ENCODE measurements around the gene C1QL1. TPM values are rescaled to one million over a fixed set of nuclear protein-coding genes. Genes with fewer than 3 reads are reported as not detected.

Gene C1QL1
- polyA plus RNA-seq, 3 donors, result 1.7 to 3.6 (median 3.2) TPM

DNA sequence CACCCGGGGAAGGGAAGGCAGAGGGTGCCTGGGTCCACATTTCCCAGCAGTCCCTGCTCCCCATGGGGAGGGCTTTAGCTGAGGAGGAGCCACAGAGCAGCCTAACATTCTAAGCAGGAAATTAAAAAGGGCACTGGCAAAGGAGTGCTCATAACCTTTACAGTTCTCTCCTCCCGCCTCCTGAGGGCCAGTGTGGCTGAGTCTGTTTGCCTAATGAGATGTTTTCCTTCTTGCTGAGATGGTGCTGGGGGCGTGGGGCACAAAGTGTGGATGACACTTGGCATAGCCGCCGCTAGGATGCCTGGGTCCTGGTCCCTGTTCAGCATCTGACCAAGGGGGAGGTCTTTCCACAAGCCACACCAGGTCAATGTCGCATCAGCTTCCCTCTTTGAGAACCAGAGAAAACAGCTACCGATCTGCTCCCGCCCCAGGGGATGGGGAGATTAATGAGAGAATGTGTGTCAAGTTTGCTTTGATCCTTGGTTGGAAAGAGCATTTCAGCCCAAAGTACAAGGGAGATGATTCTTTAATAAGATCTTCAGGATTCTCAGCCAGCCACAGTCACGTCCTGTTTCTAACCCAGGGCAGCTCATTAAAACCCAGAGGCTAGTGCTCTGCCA is 26.3 kb downstream of the C1QL1 start:
- DNase-seq (ENCODE audit: extremely low read depth in 1 of 11, low read depth in 9 of 11, low spot score in 4 of 11), result no peak

DNA sequence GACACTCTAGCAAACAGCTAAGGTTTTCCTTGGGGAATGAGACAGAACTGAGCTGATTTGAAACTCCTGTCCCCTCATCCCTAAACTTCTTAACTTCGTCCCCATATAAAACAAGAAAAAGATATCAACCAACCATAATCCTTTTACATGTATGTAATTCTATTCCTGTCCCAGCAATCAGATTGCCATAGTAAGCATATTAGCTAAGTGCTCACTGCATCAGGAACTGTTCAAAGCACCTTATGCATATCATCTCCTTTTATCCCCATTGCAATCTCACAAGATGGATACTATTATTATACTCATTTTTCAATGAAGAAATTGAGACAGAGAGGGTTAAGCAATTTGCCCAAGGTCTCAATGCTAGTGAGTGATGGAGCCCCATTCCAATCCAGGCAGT is 27.3 kb downstream of the C1QL1 start:
- no peak for DNase-seq (ENCODE audit: extremely low read depth in 1 of 11, low read depth in 9 of 11, low spot score in 4 of 11)

DNA sequence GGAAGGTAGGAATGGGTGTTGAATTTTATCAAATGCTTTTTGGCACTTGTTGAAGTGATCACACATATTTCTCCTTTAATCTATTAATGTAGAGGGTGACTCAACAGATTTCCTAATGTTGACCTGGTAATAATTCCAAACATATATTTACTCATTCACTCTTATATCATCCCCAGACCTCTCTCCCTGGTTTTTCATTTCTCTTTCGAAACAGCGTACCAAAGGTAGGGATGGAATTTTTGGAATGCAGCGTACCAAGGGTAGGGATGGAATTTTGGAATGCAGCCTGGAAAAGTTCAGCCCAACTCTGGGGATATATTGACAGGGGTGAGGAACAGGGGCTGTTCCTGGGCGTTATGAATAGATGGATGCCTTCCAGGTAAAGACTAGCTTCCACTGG is 27.8 kb downstream of the C1QL1 start:
- DNase-seq (ENCODE audit: extremely low read depth in 1 of 11, low read depth in 9 of 11, low spot score in 4 of 11), result no peak

DNA sequence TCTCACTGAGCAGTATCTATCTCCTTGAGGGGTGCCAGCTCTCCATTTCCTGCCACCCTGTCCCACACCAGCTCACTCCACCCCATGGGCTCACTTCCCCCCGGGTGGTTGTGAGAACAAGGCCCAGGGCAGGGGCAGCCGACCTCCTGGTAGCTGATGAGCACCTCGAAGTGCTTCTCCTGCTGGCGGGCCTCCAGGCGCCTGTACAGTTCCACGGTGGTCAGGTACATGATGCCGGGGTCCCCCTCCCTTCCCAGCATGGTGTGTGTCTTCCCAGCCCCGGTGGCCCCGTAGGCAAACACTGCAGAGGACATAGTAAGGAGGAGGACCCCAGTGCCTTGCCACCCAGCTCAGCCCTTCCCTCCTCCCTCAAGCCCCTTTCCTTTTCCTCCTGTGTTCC is 33.0 kb downstream of the C1QL1 start:
- no peak for DNase-seq (ENCODE audit: extremely low read depth in 1 of 11, low read depth in 9 of 11, low spot score in 4 of 11)

DNA sequence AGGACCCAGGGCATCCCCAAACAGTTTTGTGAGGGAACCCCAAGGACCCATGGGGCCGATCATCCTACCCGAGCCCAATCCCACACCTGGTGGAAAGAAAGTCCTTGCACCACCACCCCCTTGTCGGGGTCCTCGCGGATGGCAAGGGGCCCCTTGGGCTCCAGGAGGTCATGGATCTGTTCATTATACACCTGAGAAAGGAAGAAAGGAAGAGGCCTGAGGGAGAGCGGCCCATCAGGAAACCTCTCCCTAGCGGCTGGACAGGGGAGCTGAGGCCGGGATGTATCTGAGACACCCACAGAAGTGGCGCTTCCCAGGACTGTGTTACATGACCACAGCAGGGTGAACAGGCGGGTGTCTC is 33.4 kb downstream of the C1QL1 start:
- DNase-seq (ENCODE audit: extremely low read depth in 1 of 11, low read depth in 9 of 11, low spot score in 4 of 11), result no peak

DNA sequence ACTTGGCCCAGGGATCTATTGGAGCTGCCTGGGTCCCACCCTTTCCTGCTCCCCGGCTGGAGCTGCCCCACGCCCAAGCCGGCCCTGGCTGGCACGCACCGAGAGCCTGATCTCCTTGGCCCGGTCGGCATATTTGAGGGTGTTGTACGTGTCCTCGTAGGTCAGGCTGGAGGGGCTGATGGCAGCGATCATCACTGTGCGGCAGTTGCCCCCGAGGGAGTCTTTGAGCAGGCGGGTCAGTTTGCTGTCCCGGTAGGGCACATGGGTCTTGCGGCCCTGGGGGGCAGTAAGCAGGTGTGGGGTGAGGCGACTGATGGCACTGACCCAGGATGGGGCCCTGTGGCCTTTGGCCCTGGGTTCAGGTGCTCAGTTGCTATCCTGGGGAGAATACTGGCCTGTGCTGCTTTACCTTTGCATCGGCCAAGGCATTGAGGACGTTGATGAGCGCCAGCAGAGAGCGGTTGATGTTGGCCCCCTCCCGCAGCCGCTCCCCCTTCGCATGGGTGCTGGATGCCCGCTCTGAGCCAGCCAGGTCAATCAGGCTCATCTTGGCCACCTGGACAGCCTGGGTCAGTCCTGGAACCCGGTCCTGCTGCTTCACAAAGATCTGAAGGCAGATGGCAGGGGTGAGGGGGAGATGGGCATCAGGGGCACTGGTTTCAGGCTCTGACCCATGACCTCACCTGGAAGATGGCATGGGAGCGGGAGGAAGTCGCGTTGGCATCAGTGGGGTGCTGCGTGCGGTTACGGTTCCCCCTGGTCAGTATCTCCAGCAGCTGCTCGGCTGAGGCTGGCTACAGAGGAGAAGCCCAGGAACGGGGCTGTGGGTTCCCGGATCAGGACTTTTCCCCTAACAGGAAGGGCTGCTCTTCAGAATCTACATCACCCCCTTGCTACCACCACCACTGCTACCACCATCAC is 34.0 kb downstream of the C1QL1 start:
- no peak for DNase-seq (ENCODE audit: extremely low read depth in 1 of 11, low read depth in 9 of 11, low spot score in 4 of 11)

DNA sequence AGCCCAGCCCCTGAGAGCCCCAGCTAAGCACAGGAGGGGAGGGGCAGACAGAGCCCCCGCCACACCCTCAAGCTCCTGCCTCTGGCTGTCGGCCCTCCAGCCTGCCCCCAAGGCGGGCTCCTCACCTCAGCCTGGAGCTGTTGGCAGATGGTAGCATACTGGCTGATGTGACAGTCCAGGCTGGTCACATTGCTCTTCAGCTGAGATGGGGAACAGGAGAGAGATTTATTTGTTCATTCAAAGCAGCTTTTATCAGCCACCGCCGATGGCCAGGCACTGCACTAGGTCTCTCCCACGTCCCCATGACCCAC is 35.4 kb downstream of the C1QL1 start:
- no peak for DNase-seq (ENCODE audit: extremely low read depth in 1 of 11, low read depth in 9 of 11, low spot score in 4 of 11)

DNA sequence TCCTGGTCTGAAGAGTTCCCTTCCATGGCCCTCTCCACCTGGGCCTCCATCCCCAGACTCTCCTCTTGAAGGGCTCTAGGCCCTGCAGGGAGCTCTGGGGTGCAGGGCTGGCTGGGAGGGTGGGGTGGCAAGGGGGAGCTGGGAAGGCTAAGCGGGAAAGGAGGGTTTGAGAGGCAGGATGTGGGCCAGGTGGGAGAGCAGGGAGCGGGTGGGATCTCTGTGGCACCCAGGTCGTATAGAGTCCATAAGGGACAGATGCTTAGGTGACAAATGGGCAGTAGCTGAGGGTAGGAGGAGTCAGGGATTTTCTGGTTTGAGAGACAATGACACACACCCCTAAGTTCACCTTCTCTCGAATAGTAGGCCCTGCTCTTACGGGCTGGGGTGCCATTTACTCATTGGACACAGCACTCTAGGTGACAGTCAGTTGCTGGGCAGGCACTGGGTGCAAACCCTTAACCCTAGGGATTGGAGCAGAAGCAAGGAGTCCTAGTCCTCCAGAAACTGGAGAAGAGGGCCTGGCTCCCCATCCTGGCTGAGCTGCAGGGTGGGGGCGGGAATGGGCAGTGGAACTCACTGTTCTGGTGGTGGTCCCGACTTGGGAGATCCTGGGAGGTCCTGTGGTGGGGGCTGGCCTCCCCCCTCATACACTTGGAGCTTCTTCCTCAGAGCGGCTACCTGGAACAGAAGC is 35.9 kb downstream of the C1QL1 start:
- no peak for DNase-seq (ENCODE audit: extremely low read depth in 1 of 11, low read depth in 9 of 11, low spot score in 4 of 11)

DNA sequence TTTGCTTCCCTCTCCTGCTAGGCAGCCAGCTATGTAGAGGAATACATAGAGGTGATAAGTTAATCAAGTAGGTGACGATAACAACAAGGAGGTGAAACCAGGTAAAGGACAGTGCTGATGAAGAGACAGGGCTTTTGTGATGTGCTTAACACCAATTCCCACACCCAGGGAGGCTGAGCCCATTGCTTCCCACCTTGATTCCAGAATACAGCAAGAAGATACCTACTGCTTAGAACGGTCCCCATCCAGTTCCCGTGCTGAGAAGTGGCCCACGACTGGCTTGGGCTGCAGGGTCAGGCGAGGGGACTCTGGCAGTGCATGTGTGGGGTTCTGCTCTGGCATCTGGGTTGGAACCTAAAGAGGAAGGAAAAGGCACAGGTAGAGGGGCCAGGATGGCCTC is 36.7 kb downstream of the C1QL1 start:
- DNase-seq (ENCODE audit: extremely low read depth in 1 of 11, low read depth in 9 of 11, low spot score in 4 of 11), result no peak

DNA sequence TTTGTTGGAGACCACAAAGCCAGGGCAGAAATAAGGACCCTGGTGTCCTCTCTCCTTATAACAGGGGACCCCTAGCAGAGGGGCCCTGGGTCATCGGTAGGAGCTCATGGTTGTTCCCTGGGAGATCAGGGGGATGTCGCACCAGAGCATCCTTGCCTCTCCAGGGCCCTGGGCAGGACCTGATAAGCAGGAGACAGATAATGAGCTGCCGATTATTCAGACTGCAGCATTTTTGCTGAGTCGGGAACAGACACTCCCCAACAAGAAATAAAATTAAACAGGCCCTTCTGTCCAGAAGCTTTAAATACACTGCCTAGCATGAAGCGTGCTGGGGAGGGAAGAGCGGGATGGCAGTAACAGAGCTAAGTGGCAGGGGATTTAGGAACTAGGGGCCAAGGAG is 37.4 kb downstream of the C1QL1 start:
- DNase-seq (ENCODE audit: extremely low read depth in 1 of 11, low read depth in 9 of 11, low spot score in 4 of 11), result no peak

DNA sequence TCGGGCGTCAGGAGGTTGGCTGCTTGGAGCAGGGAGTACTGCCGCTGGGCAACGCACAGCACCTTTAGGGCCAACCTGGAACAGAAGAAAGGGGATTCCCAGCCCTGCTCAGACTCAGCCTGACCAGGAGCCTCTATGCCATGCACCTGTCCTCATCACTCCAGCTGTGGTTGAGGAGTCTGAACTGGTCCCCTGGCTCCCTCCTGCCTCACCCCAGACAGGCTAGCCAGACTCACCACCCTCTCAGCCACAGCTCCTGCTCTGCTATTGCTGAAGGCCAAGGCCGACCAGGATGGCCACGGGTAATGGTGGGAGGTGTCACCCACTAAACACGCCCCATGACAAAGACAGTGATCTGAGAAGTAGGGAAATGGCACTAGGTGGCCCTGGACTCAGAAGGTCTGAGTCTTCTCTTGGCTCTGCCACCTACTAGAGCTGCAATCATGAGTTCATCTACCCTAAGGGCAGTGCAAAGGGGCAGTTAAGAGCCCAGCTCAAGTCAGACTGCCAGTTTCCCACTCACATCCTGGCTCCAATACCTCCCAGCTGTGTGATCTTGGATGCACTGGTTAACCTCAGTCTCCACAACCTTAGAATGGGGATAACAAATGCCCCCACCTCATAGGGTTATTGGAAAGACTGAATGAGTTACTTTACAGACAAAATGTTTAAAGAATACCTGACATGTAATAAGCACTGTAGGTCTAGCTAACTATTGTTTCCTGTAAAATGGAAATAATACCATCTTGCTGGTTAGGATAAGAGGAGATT is 39.0 kb downstream of the C1QL1 start:
- DNase-seq (ENCODE audit: extremely low read depth in 1 of 11, low read depth in 9 of 11, low spot score in 4 of 11), result no peak

DNA sequence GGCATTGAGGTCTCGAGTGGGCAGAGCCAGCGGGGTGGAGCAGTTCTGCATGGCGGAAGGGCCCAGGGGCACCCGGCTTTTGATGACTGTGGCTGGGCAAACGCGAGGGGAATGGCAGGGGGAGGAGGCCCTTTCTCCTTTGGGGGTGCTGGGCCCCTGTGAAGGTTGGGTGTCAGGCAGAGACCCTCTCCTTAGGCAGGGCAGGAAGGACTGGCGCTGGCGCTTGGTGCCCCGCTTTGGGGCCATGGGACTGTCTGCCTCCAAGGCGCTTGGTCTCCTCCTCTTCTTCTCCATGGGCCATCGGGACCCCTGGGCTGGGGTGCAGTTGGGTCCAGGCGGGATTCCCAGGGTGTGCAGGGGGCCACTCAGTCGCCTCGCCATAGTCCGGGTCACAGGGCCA is 40.0 kb downstream of the C1QL1 start:
- no peak for DNase-seq (ENCODE audit: extremely low read depth in 1 of 11, low read depth in 9 of 11, low spot score in 4 of 11)

DNA sequence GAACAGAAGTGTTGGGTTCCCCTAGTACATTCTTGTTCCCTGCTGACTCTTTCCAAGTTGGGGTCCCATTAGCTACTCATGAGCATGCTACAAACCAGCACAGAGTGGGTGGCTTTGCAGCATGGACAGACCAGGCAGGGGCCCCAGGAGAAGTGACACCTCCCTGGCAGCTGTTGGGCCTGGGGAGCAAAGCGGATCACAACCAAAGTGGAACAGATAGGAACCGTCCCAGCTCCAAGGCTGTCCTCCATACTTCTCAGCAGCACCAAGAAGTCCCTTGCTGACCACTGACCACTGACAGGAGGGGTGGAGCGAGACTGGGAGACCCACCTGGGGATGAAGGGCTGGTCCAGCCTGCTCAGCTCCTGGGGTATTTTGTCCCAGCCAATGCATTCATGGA is 40.4 kb downstream of the C1QL1 start:
- DNase-seq (ENCODE audit: extremely low read depth in 1 of 11, low read depth in 9 of 11, low spot score in 4 of 11), result no peak

DNA sequence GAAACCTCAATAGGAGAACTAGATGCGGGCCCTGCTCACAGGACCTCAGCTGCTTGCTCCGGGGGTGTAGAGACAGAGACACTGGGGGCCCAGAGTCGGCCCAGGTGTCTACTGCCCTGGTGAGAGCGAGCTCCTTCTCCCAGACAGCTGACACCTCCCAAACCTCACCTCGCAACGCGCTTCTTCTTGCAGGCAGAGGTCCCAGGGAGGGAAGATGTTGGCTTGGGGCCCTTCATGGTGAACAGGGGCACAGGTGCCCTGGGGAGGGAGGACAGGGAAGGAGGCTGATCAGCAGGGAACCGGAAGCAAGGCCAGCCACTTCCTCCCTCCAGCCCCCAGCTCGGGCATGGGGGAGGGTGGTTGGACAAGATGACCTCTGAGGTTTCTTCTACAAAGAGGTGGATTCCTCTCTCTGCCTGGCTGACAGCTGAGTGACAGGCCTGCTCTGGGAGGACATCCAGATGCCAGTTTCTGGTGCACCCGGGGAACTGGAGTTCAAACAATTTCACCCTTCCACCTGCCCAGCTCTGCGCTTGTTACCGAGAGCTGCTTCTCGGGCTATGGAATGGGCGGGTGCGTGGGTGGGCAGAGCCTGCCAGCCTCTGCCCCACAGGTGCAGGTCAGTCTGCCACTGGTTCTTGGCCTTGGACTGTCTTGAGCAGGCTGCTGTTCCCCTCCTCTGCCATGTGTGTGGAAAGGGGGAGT is 41.1 kb downstream of the C1QL1 start:
- no peak for DNase-seq (ENCODE audit: extremely low read depth in 1 of 11, low read depth in 9 of 11, low spot score in 4 of 11)

DNA sequence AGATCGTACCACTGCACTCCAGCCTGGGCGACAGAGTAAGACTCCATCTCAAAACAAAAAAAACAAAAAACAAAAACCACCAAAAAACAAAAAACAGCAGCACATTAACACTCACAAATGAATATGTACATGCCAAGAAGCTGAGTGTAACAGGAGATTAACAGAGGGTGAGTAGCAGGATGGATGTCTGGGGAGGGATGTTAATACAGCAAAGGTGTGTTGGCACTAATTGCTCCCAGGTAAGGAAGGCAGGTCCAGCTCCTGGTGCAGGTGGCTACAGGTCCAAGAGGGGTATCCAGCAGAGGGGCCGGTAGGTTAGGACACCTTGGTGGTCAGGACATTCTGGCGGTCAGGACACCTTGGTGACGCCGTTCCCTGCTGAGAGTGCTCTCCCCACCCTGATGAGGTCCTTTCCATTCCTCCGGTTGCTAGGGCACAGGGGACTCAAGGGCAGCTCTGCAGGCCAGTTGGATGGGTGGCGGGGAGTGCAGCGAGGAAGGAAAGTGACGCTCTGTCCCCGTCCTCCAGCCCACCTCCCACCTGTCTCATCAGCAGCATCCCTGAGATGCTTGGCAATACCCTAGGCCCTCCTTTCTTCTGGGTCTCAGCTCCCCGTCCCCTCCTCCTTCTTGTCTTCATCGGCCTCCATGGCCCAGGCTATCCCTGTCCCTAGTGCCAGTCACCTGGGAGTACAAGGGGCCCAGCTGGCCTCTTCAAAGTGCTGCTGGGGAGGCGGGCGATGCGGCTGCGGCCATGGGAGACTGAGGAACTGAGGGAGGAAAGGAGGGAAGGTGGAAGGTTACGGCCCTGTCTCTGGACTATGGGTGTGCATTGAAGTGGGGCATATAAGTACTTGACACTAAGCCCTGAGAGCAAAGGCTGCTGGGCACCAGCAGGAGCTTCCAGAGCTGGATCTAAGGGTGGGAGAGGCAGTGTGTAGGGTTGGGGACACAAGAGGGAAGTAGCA is 42.1 kb downstream of the C1QL1 start:
- no peak for DNase-seq (ENCODE audit: extremely low read depth in 1 of 11, low read depth in 9 of 11, low spot score in 4 of 11)

DNA sequence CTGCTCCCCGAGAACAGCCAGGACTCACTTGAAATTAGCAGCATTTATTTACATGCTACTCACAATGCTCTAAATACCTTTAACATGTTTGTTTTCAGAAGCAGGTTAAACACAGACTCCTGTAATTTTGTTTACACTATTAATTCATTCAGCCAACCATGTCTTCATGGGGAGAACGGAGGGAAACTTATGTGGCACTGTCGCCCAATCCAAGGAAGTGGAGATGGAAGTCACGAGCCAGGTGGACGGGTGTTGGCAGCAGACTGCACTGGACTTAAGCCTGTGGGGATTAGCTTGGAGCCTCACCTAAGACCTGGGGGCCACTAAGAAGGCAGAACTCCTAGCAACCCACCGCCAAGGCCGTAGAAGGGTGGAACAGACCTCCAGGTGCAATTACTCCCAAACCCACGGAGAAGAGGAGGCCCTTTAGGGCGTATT is 44.0 kb downstream of the C1QL1 start:
- DNase-seq (ENCODE audit: extremely low read depth in 1 of 11, low read depth in 9 of 11, low spot score in 4 of 11), result no peak

DNA sequence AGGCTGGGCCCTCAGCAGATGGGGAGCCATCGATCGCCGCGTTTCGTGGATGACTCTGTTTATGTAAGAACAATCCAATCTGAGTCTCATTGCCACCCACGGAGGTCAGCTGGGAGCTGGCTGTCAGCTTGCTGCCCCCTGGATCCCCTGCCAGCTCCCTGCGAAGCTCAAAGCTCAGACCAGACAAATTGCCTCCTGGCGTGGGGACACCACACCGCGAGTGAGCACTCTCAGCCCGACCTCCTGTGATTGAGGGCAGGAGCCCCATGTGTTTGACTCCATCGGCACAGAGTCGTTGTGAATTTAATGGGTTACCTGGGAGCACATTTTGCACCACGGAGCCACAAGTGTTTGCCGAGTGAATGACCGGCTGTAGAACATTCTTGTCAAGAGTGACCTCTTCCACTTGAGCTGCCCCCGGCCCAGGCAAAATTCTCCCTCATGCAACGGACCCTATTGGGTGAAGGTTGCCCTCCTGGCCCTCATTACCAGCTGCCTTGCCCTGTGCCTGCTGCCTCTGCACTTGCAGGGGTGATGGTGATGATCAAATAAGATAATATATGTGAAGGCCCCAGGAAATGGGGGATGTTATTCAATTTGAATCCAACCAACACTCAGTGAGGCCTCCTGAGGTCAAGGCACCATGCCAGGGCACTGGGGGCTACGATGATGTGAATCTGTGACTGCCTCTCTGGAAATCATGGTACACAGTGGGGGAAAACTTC is 45.2 kb downstream of the C1QL1 start:
- no peak for DNase-seq (ENCODE audit: extremely low read depth in 1 of 11, low read depth in 9 of 11, low spot score in 4 of 11)

All from renal cortex interstitium (tissue), 11 donors.